GM18505 (cell line): ENCODE results near the gene CHST3.
"Not testable (repeated sequence)": the region's sequence is repeated elsewhere in the genome, so short reads cannot be mapped to it uniquely, and the experiment has no call there.

Experiments
- ATAC-seq: cut with Tn5 transposase; IDR thresholded peaks from one replicate; pipeline ENCODE4 v1.9.1; 2021; ENCODE audit not compliant: unreplicated experiment
- POLR2A ChIP-seq: IDR thresholded peaks from 4 replicates; pipeline ENCODE4 v1.6.1; 2011; ENCODE audit warnings: borderline replicate concordance; ENCODE audit not compliant: insufficient read depth, insufficient read length; ENCODE audit errors: extremely low read depth

CHST3 gene

DNA sequence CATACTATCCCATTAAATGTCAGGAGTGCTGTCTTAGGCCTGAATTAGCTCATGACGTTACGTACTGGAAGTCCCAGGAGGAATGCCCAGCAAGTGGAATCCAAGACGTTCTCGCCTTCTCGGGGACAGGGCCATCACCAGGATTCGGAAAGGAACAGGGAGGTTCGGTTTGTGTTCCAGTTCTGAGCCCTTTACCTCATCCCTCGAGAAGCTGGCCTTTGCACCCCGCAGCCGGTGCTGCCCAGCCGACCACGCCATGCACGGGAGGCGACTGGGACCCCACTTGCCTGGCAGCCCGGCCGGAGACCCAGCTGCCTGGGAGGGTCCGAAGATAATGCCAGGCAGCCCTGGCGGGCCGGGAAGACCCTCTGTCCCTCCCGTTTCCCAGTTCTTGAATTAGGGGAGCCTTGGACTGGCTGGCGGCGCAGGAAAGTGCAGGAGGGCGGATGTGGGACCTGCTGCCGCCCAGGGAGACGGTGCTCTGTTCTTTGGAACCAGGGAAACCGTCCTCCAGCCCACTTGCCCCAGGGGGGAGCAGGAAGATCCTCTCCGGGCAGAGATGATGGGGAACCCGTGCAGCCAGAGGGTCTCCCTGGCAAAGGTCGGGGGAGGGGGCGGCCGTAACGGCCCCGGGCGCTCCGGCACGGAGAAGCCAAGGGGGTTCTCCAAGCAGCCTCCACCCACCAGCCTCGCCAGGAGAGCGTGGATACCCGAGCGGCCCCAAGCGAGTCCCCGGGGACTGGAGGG, 671 bp upstream of the CHST3 start:
- no peak for ATAC-seq

DNA sequence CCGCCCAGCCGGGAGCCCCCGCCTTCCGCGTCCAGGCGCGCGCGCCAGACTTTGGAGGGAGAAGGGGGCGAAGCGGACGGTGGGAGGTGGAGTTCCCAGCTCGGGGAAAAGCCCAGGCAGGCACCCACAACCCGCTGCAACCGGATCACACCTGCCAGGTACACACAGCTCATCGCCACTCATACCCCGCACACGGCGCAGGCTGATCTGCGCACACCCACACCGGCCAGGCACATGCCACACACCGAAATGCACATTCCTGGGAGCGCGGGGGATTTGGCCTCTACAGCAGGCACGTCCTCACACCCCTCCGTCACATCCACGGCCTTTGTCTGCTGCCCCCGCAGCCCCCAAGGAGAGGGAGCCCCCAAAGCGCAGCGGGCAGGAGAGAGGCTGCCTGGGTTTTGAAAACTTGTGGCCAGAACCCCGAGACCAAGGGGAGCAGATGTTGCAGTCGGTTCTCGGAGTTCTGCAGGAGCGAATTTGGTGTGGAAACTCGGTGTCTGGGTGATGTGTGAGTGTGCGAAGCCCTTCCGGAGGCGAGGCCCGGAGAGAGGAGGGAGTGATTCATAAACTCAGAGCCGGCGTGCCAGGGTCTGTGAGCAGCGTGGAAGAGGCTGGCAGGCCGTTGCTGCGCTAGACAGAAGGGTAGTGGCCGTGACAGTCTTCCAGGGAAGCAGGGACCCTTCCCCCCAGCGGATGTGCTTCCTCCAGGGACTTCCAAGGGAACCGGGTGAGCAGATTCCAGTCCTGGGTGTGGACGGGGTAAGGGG, 734 bp downstream of the CHST3 start:
- no peak for ATAC-seq
- TF ChIP-seq POLR2A, result no peak

More for the DNA sequence above, 671 bp upstream of the CHST3 start:
- no peak for TF ChIP-seq POLR2A

DNA sequence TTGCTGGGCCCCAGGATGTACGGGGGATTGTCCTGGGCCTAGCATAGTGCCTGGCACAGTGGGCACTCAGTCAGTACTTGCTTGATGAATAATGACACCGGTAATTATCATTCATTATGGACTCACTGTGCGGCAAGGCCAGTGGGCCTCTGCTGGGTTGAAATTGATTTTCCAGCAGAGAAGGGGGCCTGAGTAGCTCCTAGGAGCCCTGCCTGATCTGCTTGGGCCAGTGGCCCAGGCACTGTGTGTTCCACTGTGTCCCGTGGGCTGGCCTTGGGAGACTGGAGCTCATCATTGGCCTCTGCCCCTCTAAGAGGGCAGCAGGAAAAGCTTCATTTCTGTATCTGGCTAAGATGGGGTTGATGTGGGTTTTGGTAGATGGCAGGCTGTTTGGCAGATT, 1.4 kb downstream of the CHST3 start:
- ATAC-seq, result no peak
- no peak for TF ChIP-seq POLR2A

DNA sequence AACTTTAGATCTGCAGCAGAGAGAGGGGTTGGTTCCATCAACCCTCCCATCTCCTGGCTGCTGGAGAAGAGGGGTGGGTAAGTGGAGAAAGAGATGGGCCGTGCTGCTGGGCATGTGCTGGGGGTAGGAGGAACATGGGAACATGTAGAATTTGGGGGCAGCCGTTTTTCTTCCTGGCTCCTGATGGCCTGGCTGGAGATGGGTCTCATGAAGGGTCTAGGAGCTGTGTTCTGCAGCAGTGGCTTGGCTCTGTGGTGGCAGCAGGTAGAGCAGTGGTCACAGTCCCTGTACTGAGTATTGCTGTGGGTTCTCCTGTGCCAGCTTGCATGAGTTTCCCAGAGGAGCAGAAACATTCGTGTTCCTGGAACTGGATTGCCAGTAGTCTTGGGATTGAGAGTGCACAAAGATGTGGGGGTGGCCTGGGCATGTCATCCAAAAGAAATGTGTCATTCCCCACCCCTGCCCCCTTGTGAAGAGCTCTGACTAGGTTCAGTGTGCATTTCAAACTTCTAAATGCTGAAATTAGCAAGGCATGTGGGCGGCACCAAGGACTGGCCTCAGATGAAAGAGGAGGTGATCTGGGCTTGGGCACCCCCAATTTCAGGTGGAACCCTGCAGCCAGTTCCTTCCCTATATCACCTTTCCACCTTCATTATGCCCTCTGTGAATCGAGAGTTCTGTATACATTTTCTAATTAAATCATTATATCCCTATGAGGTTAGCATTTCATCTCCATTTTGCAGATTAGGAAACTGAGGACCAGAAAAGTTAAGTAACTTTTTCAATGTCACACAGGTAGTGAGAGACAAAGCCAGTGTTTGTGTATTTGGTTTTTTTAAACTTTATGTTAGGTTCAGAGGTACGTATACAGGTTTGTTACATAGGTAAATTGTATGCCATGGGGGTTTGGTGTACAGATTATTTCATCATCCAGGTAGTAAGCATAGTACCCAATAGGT, 2.1 kb downstream of the CHST3 start:
- no peak for ATAC-seq

DNA sequence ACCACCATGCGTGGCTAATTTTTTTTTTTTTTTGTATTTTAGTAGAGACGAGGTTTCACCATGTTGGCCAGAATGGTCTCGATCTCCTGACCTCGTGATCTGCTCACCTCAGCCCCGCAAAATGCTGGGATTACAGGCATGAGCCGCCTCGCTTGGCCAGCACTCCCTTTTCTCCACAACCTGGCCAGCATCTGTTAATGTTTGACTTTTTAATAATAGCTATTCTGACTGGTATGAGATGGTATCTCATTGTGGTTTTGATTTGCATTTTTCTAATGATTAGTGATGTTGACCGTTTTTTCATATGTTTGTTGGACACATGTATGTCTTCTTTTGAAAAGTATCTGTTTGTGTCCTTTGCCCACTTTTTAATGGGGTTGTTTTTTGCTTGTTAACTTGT, 3.8 kb downstream of the CHST3 start:
- ATAC-seq, result not testable (repeated sequence)

More for the DNA sequence above, 2.1 kb downstream of the CHST3 start:
- TF ChIP-seq POLR2A, result no peak

DNA sequence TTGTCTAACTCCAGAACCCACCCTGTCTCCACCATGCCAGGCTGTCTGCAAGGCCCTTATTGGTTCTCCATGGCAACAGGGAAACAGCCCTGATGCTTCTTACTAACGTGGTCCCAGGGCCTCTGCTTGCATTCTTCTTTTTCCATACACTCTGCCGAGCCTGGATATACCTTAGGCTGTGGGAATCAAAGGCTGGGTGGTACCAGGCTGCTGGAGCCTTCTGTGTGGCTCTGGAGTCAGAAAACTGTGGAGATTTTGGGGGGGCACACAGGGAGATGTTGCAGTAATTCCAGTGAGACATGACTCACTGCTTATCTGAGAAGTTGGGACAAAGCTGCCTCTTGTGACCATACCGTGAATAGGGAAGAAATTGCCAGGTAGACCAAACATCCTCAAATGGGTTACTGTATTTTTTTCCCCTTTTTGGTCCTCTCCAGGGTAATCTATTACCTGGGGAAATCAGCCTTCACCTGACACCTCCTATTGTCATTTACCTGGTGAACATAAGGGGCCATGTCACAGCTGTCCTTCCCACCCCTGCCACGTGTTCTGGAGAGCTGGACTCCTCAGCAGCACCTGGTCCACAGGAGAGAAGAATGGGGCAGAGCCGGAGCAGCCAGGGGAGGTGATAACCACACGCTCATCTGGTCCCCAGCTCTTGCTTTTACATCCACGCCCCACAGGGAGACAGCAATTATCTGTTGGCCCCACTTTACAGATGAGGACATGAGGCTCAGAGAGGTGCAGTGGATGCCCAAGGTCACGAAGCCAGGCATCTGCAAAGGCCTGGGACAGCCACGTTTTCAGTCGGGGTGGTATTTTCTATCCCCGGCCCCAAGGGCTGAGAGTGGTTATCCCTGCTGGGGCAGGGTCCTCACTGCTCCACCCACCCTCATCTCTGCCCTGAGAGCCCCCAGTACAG, 4.6 kb downstream of the CHST3 start:
- no peak for ATAC-seq
- no peak for TF ChIP-seq POLR2A

DNA sequence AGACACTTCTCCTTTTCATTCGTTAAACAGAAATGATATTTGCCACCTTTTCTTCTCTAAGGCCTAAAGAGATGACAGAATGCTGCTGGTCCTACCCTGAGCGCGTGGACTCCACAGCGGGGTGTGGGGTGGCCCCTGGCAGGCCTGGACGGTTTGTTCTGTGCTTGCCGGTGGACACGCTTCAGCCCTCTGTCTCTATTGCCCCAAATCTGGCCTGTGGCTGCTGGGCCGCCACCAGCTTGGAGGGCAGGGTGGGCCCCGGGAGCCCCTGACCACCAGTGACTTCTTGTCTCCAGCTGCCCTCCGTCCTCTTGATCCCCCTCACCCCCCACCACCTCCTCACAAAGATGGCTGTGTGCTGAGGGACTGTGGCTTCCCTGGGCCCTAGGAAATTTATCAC, 5.7 kb downstream of the CHST3 start:
- no peak for ATAC-seq
- TF ChIP-seq POLR2A, result no peak

DNA sequence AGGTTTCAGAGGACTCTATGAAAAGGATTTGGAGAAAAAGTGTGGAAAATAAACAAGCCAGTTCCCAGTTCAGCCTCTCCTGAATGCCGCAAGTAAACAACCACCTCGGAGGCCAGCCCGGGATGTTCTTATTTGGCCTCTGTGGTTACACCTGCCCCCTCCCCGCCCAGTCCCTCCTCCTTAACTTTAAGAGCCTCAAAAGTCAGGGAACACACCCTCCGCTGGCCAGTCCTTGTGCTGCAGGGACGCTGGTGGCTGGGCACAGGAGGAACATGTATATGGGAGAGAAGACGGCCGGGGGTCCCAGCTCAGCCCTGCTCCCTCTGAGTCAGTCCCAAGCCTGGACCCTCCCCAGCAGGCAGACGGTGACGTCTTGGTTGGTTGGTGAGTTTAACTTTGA, 6.1 kb downstream of the CHST3 start:
- ATAC-seq, result no peak
- TF ChIP-seq POLR2A, result no peak

DNA sequence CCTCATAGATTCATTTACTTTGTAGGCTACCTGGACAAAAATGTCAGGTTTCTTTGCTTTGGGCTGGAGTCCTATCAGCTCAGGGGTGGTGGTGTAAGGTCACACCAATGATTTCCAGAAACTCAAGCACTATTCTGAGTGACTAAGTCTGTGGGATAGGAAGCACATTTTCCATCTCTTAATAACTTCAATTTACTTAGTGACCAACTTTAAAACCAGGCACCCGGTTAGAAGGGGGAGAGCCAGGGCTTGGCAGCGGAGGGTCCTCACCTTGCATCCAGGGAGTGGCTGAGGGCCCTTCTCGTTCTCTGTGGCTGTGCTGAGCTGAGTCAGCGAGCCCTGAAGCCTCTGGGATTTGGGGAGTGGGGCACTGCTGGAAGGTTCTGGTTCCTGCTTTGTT, 6.7 kb downstream of the CHST3 start:
- no peak for TF ChIP-seq POLR2A
- ATAC-seq, result no peak

DNA sequence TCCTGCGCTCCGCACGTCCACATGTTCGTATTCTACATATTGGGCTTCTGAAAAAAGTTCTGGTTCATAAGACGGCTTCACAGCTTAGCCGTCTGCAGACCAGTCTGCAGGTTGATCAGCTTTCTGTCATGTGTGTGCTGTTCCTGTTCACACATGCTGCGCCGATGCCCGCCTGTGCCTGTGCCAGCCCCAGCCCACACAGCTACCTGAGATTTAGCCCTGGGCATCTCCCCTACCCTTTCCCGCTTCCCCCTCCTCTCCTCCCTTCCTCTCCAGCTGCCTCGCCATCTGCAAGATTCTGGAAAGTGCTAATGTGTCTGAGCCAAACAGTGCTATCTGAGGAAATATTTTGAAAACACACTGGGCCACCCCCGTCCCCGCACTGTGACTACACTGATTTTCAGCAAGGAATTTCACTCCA, 7.1 kb downstream of the CHST3 start:
- no peak for TF ChIP-seq POLR2A
- no peak for ATAC-seq

DNA sequence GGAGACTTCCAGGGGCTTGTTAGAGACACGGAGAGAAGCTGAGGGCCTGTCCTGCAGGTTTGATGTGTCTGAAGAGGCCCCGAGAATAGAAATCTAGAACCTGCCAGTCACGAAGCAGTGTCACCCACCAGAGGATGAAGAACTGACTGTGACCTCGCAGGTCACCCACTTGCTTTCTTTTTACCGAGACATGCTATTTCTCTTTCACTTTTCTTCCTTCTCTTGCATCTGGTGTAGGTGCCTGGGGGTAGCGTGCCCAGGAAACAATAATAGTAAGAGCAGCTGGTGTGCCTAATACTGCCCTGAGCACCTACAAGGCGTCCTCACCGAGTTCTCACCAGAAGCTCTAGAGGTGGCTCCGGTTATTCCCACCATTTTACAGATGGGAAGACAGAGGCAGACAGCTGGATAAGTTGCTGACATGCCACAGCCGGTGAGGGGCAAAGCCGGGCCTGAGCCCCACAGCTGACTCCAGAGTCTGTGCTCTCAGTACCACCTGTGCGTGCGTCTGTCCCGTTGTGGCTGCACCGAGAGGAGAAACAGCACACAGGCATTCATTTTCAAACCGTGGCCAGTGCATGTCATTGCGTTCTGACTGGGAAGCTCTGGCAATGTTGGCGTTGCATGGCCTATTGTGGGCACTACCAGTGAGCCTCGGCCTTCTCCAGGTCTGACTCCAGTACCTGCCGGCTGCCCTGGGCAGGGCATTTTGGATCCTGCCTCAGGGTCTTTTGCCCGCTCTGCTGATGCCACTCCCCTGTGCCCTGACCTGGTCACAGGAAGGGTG, 7.8 kb downstream of the CHST3 start:
- no peak for ATAC-seq
- TF ChIP-seq POLR2A, result no peak
